NCI-H2196 (cell line): Measurements from ENCODE around the gene CIAO3.

ENCODE experiments used
- DNase-seq: peaks from one replicate; lab custom pipeline; 2025; ENCODE audit not compliant: unreplicated experiment; lab: John Stamatoyannopoulos, UW

CIAO3 gene

DNA sequence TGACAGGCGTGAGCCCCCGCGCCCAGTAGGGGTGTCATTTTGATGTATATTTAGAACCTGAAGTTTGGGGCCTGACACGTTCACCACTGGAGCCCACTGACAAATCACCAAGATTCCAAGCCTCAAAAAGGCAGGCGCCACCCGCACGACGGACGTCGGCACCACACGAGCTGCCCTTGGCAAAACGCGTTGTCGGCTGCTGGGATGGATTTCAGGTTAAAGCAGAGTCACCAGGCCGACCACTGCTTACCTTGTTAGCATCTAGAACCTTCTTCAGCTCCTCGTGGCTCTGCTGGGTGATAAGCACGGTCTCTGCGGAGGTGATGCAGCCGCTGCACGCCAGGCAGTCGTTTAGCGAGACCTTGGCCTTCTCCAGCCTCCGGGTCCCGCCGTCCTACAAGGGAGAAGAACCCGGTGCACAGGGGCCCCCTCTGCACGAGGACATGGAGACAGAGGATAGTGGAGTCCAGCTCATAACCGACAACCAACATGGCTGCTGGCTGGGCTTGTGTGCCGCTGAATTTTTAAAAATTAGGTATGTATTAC, 3.8 kb downstream of the CIAO3 start:
- DNase-seq = no peak

DNA sequence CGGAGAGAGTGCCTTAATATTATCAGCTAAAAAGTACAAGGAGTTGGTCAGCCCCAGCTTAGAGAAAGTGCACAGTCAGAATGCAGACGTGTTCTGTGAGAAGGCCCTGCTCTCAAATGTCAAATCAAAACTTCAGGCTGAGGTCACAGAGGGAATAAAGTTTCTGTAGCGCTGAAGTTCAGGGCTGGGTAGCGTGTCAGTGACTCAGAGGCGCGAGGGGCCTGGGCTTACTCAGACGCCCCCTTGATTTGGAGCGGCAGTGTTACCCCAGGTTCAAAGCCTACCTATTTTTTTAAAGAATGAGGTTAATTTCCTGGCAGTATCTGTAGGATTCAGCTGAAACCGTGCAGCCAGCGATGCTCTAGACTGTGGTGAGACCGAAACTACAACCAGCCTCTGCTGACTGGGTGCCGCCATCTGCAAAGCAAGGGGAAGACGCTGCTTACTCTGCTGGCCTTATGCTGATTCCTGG, 4.8 kb downstream of the CIAO3 start:
- no peak for DNase-seq

DNA sequence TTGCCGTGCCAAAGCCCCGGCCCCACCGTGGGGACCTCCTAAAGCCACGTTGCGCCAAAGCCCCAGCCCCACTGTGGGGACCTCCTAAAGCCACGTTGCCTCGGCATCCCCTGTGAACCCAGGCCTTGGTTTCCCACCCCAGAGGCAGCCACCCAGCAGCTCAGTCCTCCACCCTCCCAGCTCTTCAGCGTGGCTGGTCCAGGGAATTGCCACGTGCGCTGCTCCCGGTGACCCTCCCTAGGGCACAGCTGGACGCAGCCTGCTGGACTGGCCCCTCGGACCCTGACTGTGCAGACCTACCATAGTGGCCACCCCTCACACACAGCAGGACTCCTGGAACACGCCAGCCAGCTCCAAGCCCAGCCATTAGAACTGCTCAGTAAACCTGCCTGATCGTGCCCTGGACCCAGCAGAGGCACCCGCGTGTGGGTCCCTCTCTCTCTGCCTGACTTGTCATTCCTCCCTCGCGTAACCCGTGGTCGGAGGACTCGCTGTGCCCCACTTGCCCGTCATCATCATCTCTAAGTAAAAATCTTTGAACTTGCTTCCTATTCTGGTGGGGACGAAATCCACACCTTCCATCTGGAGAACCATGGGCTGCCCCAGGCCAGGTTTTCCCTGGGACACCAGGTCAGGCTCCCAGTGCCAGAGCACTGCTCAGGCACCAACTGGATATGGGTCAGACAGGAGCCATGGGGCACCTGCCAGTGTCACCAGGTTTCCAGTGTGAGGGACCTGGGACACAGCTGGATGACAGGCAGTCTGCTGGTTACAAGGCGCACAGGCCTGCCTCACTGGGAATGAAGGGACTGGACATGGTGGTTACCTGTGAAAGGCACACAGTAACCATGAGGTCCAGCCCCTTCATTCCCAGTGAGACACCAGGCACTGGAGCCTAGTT, 5.6 kb downstream of the CIAO3 start:
- no peak for DNase-seq

DNA sequence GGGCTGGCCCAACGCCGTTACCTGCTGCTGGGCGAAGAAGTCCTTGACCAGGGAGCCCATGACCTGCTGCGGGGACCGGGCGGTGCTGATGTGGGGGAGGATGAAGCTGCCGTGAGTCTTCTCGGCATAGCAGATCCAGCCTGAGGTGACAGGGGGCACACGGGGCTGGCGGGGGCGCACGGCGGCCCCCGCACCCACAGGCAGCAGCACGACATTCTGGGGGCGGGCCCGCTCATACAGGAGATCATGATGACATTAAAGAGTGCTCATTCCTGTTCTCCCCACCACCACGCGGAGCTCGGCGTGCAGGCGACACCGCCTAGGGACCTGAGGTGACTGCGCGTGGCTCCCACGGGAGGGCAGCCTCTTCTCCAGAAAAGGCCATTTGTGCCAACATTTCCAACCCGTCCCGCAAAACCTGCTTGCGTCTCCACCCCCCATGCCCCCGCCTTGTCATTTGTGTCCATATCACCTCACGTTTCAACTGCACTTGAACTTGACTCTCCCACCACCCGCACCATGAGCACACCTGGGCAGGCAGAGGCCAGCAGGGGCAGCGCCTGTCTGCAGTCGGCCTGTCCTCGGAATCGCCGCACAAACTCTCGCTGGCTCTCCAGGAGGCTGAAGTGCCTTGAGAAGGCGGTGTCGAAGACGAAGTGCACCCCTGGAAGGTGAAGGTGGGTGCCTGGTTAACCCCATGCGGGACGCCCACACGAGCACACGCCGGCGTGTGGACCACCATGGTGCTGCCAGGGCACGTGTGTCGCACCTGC, 6.4 kb downstream of the CIAO3 start:
- no peak for DNase-seq

DNA sequence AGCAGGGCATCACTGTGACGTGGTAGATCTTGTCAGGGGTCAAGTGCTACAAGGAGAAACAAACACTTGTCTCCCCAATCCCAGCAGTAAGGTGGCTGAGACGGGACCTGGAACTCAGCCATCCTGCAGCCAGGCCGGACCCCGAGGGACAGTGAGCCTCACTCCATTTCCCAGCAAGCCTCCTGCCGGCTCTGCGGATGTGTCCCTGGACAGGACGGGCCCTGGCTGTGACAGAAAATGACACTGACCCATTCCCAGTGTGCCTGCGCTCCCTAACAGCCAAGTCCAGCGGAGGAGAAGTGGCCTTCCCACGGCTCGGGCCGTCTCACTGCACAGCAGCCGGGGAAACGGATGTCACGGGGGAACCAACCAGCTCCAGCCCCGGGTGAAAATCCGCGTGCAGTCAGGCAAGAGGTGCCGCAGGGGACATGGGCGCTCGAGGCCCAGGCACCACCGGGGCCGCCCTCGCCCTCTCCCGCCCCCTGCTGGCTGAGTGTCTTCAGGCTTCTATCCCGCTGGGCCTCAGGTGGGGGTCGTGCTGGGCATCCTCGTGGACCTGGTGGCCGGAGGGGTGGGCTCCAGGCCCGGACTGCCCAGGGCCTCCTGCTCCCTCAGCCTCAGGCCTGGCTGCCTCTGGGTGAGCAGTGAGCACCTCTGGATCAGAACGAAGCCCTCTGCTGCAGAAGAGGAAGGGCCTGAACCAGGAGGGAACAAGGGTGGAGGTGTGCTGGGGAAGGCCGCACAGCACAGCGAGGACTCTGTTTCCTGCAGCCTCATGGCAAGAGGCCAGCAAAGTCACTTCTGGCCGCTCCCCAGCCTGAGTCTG, 7.2 kb downstream of the CIAO3 start:
- DNase-seq = no peak

DNA sequence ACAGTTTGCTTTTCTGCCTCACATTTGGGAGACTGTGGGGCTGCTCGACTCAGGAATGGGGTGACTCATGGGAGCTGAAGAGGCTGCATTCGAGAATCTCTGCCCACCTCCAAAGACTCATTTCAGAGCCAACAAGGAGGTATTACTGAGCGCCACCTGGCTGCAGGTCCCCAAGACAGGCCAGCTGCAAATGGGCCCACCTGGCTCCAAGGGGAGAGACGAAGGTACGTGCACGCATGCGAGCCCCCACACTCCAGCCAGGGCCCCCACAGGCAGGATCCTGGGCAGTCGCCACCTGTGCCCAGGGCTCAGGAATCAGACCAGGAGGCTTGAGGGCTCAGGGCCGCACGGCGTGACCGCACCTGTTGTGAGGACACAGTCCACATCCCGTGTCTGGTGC, 7.9 kb downstream of the CIAO3 start:
- no peak for DNase-seq

DNA sequence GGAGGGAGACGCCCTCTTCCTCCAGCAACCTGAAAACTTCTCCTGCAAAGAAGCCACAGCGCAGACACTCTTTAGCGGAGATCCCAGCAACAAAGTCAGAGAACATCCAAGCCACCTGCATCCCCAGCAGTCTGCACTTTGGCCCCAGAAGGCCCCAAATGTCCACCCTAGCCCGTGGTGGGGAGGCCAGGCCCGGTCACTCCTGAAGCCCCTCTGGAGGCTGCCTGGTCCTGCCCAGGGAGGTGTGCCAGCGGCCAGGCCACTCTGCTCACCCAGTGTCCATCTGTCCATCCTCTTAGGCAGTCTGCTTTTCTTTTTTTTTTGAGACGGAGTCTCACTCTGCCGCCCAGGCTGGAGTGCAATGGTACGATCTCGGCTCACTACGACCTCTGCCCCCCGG, 8.5 kb downstream of the CIAO3 start:
- no peak for DNase-seq

DNA sequence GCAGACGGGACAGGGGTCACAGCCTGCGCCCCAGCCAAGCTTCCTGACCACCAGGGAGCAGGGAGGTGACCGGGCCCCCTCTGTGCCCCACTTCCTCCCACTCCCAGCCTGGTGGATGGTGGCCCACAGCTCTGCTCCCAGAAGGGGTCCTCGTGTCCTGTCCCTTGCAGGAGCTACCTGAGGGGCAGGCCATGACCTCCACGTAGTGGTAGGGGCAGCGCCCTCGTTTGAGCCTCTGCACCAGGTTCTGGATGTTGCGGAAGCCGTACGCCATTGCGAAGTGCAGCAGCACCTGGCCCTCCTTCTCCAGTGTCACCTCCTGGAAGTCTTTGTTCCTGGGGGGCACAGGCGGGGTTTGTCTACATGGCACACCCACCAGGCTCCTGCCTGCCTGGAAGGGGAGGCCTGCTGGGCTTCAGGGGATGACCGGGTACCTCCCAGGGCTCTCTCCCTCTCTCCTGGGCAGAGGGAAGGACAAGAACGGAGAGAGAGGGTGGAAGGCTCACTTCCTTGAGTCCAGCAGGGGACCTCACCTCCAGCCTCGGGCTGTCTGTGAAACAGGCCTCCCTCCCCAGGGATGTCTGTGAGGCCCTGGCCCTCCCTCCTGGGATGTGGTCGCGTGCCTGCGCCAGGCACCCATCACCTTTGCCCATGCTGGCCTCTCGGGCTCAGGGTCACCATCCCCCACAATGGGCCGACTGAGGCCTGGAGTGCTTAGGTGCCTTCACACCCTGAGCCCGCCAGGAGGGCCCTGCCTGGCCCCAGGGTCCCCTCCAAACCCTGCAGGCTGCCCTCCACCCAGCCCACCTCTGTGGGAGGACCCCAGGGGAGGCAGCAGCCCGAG, 9.9 kb downstream of the CIAO3 start:
- no peak for DNase-seq

DNA sequence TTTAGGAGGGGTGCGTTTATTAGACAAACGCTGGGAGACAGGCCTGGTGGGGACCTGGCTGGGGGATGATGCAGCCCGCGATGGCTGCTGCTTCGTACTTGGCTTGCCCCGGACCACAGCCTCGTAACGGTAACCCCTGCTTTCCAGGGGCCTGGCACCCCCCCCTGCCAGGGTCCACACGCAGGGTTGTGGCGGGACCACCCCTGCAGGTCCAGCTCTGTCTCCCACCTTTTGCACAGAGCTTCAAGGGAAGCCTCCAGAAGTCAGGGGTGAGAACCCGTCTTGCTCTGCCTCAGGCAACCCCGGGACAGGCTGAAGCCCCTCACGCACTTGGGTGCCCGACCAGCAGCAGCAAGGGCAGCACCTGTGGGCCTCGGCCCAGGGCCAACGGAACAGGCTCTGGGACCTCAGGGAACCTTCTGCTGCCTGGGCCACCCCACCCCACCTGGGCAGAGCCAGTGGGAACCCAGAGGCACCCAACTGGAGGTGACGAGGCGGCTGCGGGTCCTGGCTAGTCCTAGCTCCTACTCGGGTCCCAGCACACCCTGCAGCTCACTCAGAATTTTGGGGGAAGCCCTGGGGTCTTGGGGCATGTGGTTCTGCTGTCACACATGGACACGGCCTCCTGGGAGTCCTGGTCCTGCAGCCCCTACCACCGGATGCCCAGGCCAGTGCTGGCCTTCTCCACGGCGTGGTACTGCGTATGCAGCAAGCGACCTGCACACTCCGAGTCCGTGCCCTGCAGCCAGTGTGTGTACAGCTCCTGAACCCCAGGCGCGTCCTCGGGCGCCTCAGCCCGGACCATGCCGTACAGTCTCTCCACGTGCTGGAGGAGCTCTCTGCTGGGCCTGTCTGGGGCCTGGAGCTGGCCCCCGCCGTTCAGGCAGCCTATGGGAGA, 10.8 kb downstream of the CIAO3 start:
- no peak for DNase-seq

DNA sequence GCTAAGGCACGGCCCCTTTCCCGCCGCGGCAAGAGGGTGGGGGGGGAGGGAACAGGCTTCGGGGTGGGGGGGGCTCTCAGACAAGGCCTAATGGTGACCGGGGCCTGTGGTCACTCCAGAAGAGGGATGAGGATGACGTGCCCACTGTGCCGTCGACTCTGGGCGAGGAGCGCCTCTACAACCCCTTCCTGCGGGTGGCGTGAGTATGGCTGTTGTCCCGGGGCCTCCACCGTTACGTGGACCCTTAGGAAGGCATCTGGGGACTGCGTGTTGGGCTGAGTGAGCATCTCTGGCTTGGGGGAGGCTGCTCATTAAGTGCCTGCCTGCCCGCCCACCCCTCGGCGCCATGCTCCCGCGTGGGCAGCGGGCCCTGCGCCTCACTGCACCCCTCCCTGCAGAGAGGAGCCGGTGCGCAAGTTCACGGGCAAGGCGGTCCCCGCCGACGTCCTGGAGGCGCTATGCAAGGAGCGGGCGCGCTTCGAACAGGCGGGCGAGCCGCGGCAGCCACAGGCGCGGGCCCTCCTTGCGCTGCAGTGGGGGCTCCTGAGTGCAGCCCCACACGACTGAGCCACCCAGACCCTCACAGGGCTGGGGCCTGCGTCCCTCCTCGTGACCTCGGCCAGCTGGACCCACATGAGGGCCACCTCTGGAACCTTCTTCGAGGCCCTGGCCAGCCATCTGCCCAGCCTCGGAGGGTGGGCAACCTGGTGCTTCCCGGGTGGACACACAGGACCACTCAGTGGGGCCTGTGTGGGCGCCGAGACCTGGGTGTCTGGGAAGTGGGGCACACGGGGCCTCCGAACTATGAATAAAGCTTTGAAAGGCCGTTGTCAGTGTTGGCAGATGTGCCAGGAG, 11.7 kb downstream of the CIAO3 start:
- no peak for DNase-seq

DNA sequence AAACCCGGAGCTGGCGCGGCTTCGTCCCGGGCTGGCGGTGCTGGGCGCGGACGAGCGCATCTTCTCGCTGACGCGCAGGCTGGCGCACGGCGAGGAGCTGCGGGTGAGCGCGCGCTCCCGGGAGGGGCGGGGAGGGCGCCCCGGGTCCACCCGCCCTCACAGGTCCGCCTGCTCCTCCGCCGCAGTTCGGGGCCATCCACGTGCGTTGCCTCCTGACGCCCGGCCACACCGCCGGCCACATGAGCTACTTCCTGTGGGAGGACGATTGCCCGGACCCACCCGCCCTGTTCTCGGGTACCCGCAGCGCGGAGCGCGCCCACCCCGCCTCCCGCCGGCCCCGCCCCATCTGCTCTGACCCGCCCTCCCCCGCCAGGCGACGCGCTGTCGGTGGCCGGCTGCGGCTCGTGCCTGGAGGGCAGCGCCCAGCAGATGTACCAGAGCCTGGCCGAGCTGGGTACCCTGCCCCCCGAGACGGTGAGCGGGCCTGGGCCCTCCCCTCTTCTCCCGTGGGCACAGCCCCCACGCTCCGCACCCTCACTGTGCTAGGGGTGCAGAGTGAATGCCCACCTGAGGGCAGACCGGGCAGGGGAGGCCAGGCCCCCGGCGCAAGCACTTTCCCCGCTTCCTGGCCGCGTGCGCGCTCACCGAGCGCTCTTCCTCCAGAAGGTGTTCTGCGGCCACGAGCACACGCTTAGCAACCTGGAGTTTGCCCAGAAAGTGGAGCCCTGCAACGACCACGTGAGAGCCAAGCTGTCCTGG, 12.5 kb downstream of the CIAO3 start:
- peak; percentile 88 for DNase-seq

DNA sequence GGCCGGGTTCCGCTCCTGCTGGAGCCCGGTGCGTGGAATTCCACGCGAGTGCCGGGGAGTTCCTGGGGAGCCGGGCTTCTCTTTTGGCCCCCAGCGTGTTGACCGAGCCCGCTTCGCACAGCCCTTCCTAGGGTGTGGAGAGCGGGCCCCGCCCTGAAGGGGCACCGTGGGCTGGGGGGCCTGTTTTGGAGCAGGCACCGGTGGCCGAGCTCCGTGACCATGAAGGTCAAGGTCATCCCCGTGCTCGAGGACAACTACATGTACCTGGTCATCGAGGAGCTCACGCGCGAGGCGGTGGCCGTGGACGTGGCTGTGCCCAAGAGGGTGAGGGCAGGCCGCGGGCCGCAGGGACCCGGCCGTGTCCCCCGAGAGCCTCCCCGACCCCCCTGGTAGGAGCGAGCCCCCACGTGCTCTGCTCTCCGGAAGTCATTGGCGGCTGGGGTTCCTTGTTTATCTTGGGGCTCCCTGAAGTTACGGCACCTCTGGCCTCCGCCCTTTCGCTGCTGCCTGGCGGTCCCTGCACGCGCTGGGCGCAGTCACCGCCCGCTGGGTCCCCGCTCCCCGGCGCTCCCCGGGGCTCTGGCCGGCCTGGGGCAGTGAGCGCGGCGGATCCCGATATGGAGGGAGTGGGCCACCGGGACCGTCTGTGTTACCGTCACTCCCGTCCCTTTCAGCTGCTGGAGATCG, 13.4 kb downstream of the CIAO3 start:
- DNase-seq = no peak

DNA sequence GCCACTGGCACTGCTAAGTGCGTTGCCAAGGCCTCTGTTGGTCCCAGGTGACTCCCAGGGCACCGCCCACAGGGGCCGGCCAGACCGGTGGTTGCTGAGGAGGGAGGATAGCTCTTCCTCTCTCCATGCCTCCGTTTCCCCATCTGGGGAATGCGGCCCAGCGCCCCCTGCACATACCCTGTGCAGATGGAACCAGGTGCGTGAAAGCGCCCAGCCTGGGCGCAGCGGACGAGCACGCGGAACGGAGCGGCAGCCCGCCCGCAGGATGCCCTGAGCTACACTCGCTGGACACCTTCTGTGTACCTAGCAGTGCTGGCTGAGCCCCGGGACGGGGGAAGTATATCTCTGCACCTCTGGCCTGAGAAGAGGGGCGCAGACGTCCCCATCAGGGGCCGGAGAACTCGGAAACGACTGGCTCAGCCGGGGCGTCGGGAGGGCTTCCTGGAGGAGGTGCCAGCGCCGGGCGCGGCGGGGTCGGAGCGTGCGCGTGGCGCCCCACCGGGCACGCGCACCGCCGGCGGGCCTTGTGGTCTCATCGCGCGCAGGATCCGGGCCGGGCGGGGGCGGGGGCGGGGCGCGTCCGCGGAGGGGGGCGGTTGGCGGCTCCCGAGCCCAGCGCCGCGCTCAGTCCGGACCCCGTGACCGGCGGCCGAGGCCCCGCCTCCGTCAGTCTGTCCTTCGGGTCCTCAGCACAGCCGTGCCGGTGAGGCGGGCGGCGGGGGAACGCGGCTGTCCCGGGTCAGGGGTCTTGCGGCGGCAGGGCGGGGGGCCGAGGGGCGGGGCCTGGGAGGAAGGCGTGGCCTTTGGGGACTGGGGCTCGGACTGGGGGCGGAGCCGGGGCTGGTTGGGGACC, 14.1 kb downstream of the CIAO3 start, which contains the start of the genes CCDC78 and HAGHL:
CCDC78 (minus strand) TSS at position 6 of the 853 bp plus-strand sequence. CDS start 76 bp downstream, outside the sequence.
HAGHL (plus strand) TSS at position 669 of the 853 bp plus-strand sequence. CDS start 404 bp downstream, outside the sequence.
- DNase-seq = peak; percentile 67

DNA sequence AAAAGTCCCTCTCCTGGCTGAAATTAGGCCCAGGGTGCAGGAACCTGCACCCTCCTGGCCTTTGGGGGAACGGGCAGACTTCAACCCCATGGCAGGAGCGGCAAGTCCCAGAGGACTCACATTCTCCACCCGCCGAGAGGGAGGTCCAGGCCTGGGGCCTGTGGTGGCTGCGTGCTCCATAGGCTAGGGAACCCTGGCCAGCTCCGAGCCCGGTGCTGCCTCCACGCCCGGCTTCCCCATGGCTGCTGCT, 14.7 kb downstream of the CIAO3 start:
- no peak for DNase-seq

DNA sequence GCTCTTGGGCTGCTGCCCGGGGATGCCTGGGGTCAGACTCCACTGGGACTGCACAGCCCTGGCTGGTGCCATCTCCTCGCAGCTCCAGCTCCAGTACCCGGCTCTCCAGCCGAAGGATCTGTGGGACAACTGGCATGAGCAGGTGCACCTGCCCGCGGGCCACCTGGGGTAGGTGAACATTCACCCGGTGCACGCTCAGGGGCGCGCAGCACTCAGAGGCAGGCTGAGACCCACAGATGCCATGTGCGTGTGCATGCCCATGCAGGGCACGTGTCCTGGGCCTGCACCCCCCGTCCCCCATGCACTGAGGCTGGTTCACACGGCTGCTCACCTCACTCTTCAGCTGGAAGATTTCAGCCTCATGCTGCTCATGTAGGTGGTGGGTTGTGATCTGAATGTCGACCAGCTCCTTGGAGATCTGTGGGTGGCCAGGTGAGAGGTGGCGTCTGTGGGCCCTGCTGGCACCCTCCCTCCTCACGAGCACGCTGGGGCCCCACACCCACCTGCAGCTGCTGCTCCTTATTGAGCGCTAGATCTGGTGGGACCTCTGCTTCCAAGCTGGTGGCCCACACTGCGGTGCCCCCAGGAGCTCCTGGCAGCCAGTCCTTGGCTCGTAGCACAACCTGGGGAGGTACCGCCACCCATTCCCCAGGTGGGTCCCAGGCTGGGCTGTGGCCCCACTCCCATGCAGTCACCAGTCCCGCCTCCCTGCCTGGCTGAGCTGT, 15.2 kb downstream of the CIAO3 start:
- no peak for DNase-seq
